ENCODE results near the gene SGSH. TPM values are rescaled to one million over a fixed set of nuclear protein-coding genes. Genes with fewer than 3 reads are reported as not detected.
"Not testable (repeated sequence)": the region's sequence is repeated elsewhere in the genome, so short reads cannot be mapped to it uniquely, and the experiment has no call there.

SGSH gene
- total and polyA plus RNA-seq, 2 experiments from 2014 or later, result 21.2 to 63.5 TPM

DNA sequence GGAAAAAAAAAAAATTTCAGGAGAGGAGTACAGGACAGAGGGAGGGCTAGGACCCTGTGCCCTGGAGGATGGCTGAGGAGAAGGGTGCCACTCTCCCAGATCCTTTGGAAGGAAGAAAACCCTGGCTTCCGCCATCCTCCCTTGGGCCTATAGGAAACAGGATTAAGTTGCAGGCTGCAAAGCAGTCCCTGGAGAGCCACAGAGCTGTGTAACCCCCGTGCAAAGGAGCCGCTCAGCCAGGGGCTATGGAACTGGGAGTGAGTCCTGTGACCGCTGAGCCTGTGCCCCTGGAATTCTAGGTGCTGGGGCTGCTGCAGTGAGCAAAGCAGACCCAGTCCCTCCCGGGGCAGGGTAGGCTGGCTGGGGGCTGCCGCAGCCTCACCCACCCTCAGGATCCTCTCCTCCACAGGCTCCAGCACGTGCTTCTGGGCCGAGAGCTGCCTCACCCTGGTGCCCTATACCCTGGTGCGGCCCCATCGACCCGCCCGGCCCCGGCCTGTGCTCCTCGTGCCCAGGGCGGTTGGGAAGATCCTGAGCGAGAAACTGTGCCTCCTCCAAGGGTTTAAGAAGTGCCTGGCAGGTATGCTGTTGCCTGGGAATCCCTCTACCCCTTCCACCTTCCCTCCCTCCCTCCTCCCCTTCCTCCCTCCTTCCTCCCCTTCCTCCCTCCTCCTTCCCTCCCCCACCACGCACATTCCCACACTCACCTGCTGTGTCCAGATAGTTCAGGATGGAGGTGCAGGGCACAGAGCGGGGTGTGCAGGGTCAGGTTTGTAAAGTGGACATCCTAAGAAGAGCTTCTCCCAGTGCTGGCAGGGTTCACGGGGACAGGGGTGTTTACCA, 15.3 kb downstream of the SGSH start:
- in situ Hi-C loops (cut with MboI), result no loop called here
- no peak overlapping the region for H3K4me2 ChIP-seq (ENCODE audit: unreplicated experiment)
- no peaks in the 10 kb centered on the region for H3F3A ChIP-seq (ENCODE audit: insufficient read depth)
- WGBS, 2 experiments (ENCODE audit: low coverage in 1 of 2, low lambda C conversion rate in 2 of 2, missing lambda C conversion rate in 2 of 2), result 84 to 86% methylated on average over 18 to 19 of the region's 19 CpGs
- no peaks in the 10 kb centered on the region for H3K4me1 ChIP-seq (ENCODE audit: insufficient read depth)
- H3K9ac ChIP-seq, result no peak overlapping the region
- TF ChIP-seq EZH2phosphoT487 (IDR thresholded peaks at IDR 0.05; ENCODE audit: insufficient read depth, low read depth) (no peak), EZH2 (IDR thresholded peaks at IDR 0.05; ENCODE audit: insufficient read depth, poor library complexity, severe bottlenecking) (no peak)
- no peaks in the 10 kb centered on the region for H3K9me3 ChIP-seq (ENCODE audit: low read depth)
- no peak for DNase-seq
- no peaks in the 10 kb centered on the region for H3K27me3 ChIP-seq (replicated peaks; ENCODE audit: insufficient read depth)
- no peak overlapping the region for H3K4me3 ChIP-seq
- H2AFZ ChIP-seq, result no peak overlapping the region
- H3K79me2 ChIP-seq (ENCODE audit: insufficient read depth), result no peaks in the 10 kb centered on the region
- no peaks in the 10 kb centered on the region for H3K9me2 ChIP-seq (ENCODE audit: insufficient read depth)
- no peak overlapping the region for H3K27ac ChIP-seq
- no peaks in the 10 kb centered on the region for H3K36me3 ChIP-seq (ENCODE audit: low read depth)
- H4K20me1 ChIP-seq (ENCODE audit: insufficient read depth), result no peaks in the 10 kb centered on the region

DNA sequence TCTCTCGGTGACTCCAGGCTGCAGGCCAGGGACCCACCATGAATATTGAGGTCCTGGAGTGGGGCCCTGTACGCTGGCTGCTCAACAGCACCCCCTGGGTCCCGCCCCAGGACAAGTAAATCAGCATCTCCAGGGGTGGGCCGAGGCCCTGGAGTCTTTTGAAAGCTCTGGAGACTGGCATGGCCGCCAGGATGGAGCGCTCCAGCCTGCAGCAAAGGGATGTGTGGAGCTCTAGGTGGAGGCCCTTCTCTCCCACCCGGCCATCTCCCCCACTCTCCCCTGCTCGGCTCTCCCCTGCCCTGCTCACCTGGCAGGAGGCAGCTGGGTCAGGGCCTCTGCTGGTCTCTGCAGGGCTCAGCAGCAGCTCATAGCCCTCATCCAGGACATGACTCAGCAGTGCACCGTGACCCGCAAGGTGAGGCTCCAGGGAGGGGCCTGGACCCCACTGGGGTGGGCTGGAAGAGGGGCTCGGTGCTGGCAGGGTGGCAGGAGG, 16.6 kb downstream of the SGSH start:
- no peak for DNase-seq
- Histone ChIP-seq H3K27ac (no peak overlapping the region), H3K9me2 (ENCODE audit: insufficient read depth) (no peaks in the 10 kb centered on the region), H3K9me3 (ENCODE audit: low read depth) (no peaks in the 10 kb centered on the region), H4K20me1 (ENCODE audit: insufficient read depth) (no peaks in the 10 kb centered on the region), H3K9ac (no peak overlapping the region), H2AFZ (no peak overlapping the region), H3K4me1 (ENCODE audit: insufficient read depth) (no peaks in the 10 kb centered on the region), H3F3A (ENCODE audit: insufficient read depth) (no peaks in the 10 kb centered on the region), H3K27me3 (replicated peaks; ENCODE audit: insufficient read depth) (no peaks in the 10 kb centered on the region), H3K79me2 (ENCODE audit: insufficient read depth) (no peaks in the 10 kb centered on the region), H3K36me3 (ENCODE audit: low read depth) (no peaks in the 10 kb centered on the region), H3K4me2 (ENCODE audit: unreplicated experiment) (no peak overlapping the region), H3K4me3 (no peak overlapping the region)
- 69 to 80% methylated on average over 11 of the region's 11 CpGs for WGBS, 2 experiments (ENCODE audit: low coverage in 1 of 2, low lambda C conversion rate in 2 of 2, missing lambda C conversion rate in 2 of 2)
- in situ Hi-C loops (cut with MboI), result no loop called here
- TF ChIP-seq EZH2phosphoT487 (IDR thresholded peaks at IDR 0.05; ENCODE audit: insufficient read depth, low read depth) (no peak), EZH2 (IDR thresholded peaks at IDR 0.05; ENCODE audit: insufficient read depth, poor library complexity, severe bottlenecking) (no peak)

DNA sequence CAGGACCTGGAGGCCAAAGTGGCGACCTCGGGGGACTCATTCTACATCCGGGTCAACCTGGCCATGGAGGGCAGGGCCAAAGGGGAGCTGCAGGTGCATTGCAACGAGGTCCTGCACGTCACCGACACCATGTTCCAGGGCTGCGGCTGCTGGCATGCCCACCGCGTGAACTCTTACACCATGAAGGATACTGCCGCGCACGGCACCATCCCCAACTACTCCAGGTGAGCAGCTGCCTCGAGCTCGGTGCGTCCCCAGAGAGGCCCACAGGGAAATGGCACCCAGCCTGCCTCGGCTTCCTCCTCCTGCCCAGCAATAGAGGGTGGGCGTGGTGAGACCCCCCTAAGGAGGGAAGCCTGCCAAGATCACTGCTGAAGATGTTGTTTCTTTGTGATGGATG, 17.9 kb downstream of the SGSH start:
- WGBS, 2 experiments (ENCODE audit: low coverage in 1 of 2, low lambda C conversion rate in 2 of 2, missing lambda C conversion rate in 2 of 2), result 71 to 76% methylated on average over 17 of the region's 17 CpGs

DNA sequence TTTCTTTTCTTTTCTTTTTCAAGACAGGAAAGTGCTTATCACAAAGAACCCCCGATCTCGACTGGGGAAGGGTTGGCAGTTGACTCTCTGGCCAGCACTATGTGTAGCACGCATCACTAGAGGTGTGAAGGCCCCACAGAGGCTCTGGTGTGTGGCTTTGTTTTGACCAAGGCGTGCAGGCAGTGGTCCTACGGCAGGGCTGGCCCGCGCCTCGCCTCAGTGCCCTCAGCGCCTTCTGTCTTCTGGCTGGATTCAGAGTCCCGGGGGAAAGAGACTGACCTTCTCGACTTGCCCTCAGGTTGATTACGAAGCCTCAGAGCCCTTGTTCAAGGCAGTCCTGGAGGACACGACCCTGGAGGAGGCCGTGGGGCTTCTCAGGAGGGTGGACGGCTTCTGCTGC, 18.7 kb downstream of the SGSH start:
- TF ChIP-seq EZH2phosphoT487 (IDR thresholded peaks at IDR 0.05; ENCODE audit: insufficient read depth, low read depth) (no peak), EZH2 (IDR thresholded peaks at IDR 0.05; ENCODE audit: insufficient read depth, poor library complexity, severe bottlenecking) (no peak)
- Histone ChIP-seq H3K27ac (no peak overlapping the region), H3K79me2 (ENCODE audit: insufficient read depth) (no peaks in the 10 kb centered on the region), H3K36me3 (ENCODE audit: low read depth) (no peaks in the 10 kb centered on the region), H4K20me1 (ENCODE audit: insufficient read depth) (no peaks in the 10 kb centered on the region), H3F3A (ENCODE audit: insufficient read depth) (no peaks in the 10 kb centered on the region), H3K4me1 (ENCODE audit: insufficient read depth) (no peaks in the 10 kb centered on the region), H3K9me3 (ENCODE audit: low read depth) (no peaks in the 10 kb centered on the region), H3K9me2 (ENCODE audit: insufficient read depth) (no peaks in the 10 kb centered on the region), H3K4me2 (ENCODE audit: unreplicated experiment) (no peak overlapping the region), H3K4me3 (no peak overlapping the region), H3K9ac (no peak overlapping the region), H3K27me3 (replicated peaks; ENCODE audit: insufficient read depth) (no peaks in the 10 kb centered on the region), H2AFZ (no peak overlapping the region)
- no peak for DNase-seq
- WGBS, 2 experiments (ENCODE audit: low coverage in 1 of 2, low lambda C conversion rate in 2 of 2, missing lambda C conversion rate in 2 of 2), result 86 to 88% methylated on average over 15 of the region's 15 CpGs
- in situ Hi-C loops (cut with MboI), result no loop called here

More for the DNA sequence above, 17.9 kb downstream of the SGSH start:
- Histone ChIP-seq H3K27me3 (replicated peaks; ENCODE audit: insufficient read depth) (no peaks in the 10 kb centered on the region), H4K20me1 (ENCODE audit: insufficient read depth) (no peaks in the 10 kb centered on the region), H3K27ac (no peak overlapping the region), H3K9me3 (ENCODE audit: low read depth) (no peaks in the 10 kb centered on the region), H3F3A (ENCODE audit: insufficient read depth) (no peaks in the 10 kb centered on the region), H3K4me2 (ENCODE audit: unreplicated experiment) (no peak overlapping the region), H3K9me2 (ENCODE audit: insufficient read depth) (no peaks in the 10 kb centered on the region), H3K4me1 (ENCODE audit: insufficient read depth) (no peaks in the 10 kb centered on the region), H3K4me3 (no peak overlapping the region), H3K36me3 (ENCODE audit: low read depth) (no peaks in the 10 kb centered on the region), H2AFZ (no peak overlapping the region), H3K79me2 (ENCODE audit: insufficient read depth) (no peaks in the 10 kb centered on the region), H3K9ac (no peak overlapping the region)
- in situ Hi-C loops (cut with MboI), result no loop called here
- TF ChIP-seq EZH2 (IDR thresholded peaks at IDR 0.05; ENCODE audit: insufficient read depth, poor library complexity, severe bottlenecking) (no peak), EZH2phosphoT487 (IDR thresholded peaks at IDR 0.05; ENCODE audit: insufficient read depth, low read depth) (no peak)
- DNase-seq, result no peak

DNA sequence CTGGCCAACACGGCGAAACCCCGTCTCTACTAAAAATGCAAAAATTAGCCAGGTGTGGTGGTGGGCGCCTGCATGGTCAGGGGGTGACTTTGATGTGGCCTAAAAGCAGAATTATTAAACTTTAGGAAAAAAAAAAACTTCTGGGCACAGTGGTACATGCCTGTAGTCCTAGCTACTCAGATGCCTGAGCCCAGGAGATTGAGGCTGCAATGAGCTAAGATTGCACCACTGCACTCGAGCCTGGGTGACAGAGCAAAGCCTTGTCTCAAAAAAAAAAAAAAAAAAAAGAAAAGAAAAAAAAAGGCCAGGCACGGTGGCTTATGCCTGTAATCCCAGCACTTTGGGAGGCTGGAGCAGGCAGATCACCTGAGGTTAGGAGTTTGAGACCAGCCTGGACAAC, 20.8 kb downstream of the SGSH start:
- H3K27ac ChIP-seq; in situ Hi-C loops (cut with MboI); H3K4me1 ChIP-seq (ENCODE audit: insufficient read depth); H3K4me3 ChIP-seq; H4K20me1 ChIP-seq (ENCODE audit: insufficient read depth); H2AFZ ChIP-seq; H3K9me3 ChIP-seq (ENCODE audit: low read depth); H3K9me2 ChIP-seq (ENCODE audit: insufficient read depth); H3K9ac ChIP-seq; H3K27me3 ChIP-seq (replicated peaks; ENCODE audit: insufficient read depth); H3K4me2 ChIP-seq (ENCODE audit: unreplicated experiment); H3K79me2 ChIP-seq (ENCODE audit: insufficient read depth); H3K36me3 ChIP-seq (ENCODE audit: low read depth); H3F3A ChIP-seq (ENCODE audit: insufficient read depth): not testable (repeated sequence)
- peak; percentile 29 for DNase-seq
- 60 to 64% methylated on average over 5 to 6 of the region's 6 CpGs for WGBS, 2 experiments (ENCODE audit: low coverage in 1 of 2, low lambda C conversion rate in 2 of 2, missing lambda C conversion rate in 2 of 2)

All from GM23248 (cell line).